G401 (cell line): ENCODE results near the gene PIGC. TPM values are rescaled to one million over a fixed set of nuclear protein-coding genes. Genes with fewer than 3 reads are reported as not detected.

Experiments used
- DNase-seq: peaks from one replicate; pipeline ENCODE4 v3.0.0-alpha.2; 2015; ENCODE audit warnings: low spot score
- in situ Hi-C: cut with HindIII; loops from 2 replicates; pipeline ENCODE4 v1.10.0; 2016; ENCODE audit warnings: low sequenced_read_pairs, mixed read lengths
- total RNA-seq: library from RNA; depleted of rRNA; stranded (reverse); fragments of >200 nt; shearing (Covaris generic); gene quantifications from 2 replicates; pipeline ENCODE4 v1.2.3, GENCODE V29; 2014

PIGC gene
- total RNA-seq, 1 experiment from 2014 or later: 74.0 TPM

- in situ Hi-C loops: no loop called here
- DNase-seq: no peak
Observed at GRCh38 chr1:172469717-172470116, 25.8 kb upstream of the PIGC start.

GRCh38 chr1:172468296-172468695 is 24.4 kb upstream of the PIGC start:
- in situ Hi-C loops: no loop called here
- DNase-seq: no peak

- in situ Hi-C loops: no loop called here
Observed at GRCh38 chr1:172467446-172467845, 23.6 kb upstream of the PIGC start.

GRCh38 chr1:172466795-172467407 is 23.0 kb upstream of the PIGC start:
- no peak for DNase-seq
- in situ Hi-C loops: no loop called here

More at GRCh38 chr1:172467446-172467845, 23.6 kb upstream of the PIGC start:
- DNase-seq: no peak

GRCh38 chr1:172465617-172466016 is 21.7 kb upstream of the PIGC start:
- DNase-seq: no peak
- in situ Hi-C loops: no loop called here

GRCh38 chr1:172460887-172461315 is 17.0 kb upstream of the PIGC start:
- in situ Hi-C loops: no loop called here
- DNase-seq: no peak

- no peak for DNase-seq
Observed at GRCh38 chr1:172460177-172460576, 16.3 kb upstream of the PIGC start.

GRCh38 chr1:172457479-172458130 is 13.7 kb upstream of the PIGC start:
- in situ Hi-C loops: no loop called here
- DNase-seq: no peak

More at GRCh38 chr1:172460177-172460576, 16.3 kb upstream of the PIGC start:
- in situ Hi-C loops: no loop called here

GRCh38 chr1:172456344-172456769 is 12.5 kb upstream of the PIGC start:
- no peak for DNase-seq
- in situ Hi-C loops: no loop called here

- no peak for DNase-seq
- in situ Hi-C loops: no loop called here
Observed at GRCh38 chr1:172455451-172455850, 11.6 kb upstream of the PIGC start.

- DNase-seq: no peak
- in situ Hi-C loops: no loop called here
Observed at GRCh38 chr1:172453607-172454006, 9.7 kb upstream of the PIGC start.

- DNase-seq: no peak
- in situ Hi-C loops: no loop called here
Observed at GRCh38 chr1:172453153-172453545, 9.3 kb upstream of the PIGC start.

GRCh38 chr1:172452536-172453152 is 8.8 kb upstream of the PIGC start:
- DNase-seq: no peak
- in situ Hi-C loops: no loop called here

- no peak for DNase-seq
- in situ Hi-C loops: no loop called here
Observed at GRCh38 chr1:172451002-172451443, 7.2 kb upstream of the PIGC start.

GRCh38 chr1:172450524-172450885 is 6.6 kb upstream of the PIGC start:
- no peak for DNase-seq
- in situ Hi-C loops: no loop called here

- peak; percentile 27 for DNase-seq
Observed at GRCh38 chr1:172449585-172450523, 6.0 kb upstream of the PIGC start.

GRCh38 chr1:172448995-172449584 is 5.2 kb upstream of the PIGC start:
- no peak for DNase-seq
- in situ Hi-C loops: no loop called here

More at GRCh38 chr1:172449585-172450523, 6.0 kb upstream of the PIGC start:
- in situ Hi-C loops: no loop called here

- in situ Hi-C loops: no loop called here
- DNase-seq: no peak
Observed at GRCh38 chr1:172447641-172448040, 3.8 kb upstream of the PIGC start.

- in situ Hi-C loops: no loop called here
- no peak for DNase-seq
Observed at GRCh38 chr1:172446547-172446946, 2.7 kb upstream of the PIGC start.
